ENCODE measurements around the gene ZNF614.
"Not testable (repeated sequence)": the region's sequence is repeated elsewhere in the genome, so short reads cannot be mapped to it uniquely, and the experiment has no call there.

ZNF614 gene

DNA sequence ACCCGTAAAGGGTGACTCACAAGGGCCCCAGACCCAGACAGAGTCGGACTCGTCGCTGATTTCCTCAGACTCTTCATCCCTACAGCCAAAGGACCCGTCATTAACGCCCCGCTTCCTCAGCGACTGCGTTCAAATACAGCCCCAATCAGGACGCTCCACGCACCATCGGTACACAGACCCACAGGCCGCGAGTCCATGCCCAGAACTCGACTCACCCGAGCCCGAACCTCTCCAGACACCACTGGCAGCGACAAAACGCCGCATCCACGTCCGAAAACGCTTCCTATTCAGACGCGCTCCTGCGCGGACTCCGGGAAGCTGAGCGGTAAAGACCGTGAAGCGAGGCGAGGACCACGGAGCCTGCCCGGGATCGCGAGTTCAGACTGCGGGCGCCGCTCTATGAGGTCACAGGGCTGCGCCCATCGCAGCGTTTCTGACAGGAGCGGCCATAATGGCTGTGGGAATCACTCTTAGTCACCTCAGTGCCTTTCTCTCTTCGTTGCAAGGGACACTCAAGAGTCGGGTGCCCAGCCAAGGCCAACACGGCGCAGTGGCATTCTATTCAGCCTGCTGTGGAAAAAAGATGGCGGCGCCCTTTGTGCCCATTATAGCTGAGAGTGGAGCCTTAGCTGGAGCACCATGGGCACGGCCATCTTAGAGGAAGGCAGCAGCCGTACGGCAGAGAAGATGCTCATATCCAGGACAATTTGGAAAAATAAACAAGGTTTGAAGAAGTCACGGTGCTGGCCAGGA lies at the start of gene ZNF614:
Gene ZNF614 (minus strand): TSS at position 353 of the 753 bp plus-strand sequence. CDS start 2,634 bp downstream, outside the sequence.
- peak; percentile 65 for DNase-seq (ENCODE audit: low read depth)

DNA sequence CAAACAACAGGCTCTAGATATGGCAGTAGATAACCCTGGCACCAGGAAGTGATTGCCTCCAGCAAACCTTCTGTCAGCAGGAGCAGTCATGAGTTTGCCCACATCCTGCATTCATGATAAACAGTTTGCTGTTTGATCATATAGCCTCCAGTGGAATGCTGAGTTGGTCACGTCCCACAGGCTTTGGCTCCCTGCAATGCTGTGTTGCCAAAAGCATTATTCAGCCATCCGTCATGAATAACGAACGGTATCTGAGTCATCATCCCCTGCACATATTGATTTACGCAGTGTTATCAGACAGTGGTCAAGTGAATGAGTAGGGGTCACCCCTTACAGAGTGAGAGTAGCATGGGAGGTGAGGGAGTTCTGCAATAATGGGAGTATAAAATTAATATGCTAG lies 42.3 kb upstream of the ZNF614 start:
- no peak for DNase-seq (ENCODE audit: low read depth)

DNA sequence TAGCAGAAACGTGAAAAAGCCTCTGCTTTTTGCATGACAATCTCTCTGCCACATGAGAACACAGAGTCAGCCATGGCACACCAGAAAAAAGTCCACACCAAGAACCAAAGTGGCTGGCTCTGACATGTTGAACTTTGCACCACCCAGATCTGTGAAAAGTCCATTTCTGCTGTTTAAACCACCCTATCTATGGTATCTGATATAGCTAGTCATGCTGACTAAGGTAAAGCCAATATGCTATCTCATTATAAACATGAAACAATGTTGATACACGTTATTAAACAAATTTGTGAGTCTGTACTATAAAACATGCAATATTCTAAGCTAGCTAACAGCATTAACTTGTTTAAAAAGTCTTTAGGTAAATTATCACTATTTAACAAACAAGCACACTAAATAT lies 41.5 kb upstream of the ZNF614 start:
- DNase-seq (ENCODE audit: low read depth) = no peak

DNA sequence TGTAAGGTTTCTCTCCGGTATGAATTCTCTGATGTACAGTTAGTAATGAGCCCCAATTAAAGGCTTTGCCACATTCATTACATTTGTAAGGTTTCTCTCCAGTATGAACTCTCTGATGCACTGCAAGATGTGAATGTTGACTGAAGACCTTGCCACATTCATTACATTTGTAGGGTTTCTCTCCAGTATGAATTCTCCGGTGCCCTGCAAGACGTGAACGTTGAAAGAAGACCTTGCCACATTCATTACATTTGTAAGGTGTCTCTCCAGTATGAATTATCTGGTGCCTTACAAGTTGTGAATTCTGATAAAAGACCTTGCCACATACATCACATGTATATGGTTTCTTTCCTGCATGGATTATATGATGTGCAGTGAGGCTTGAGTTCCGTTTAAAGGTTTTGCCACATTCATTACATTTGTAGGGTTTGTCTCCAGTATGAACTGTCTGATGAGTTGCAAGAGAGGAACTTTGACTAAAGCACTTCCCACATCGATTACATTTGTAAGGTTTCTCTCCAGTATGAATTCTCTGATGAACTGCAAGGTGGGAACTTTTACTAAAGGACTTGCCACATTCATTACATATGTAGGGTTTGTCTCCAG lies 38.2 kb upstream of the ZNF614 start:
- no peak for DNase-seq (ENCODE audit: low read depth)

DNA sequence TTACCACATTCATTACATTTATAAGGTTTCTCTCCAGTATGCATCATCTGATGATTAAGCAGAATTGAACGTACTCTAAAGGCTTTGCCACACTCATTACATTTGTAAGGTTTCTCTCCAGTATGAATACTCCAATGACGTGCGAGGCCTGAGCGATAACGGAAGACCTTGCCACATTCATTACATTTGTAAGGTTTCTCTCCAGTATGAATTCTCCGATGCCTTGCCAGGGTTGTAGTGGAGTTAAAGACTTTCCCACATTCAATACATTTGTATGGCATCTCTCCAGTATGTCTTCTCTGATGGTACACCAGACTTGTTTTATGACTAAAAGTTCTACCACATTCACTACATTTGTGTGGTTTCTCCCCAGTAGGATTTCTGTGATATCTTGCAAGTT lies 37.2 kb upstream of the ZNF614 start:
- DNase-seq (ENCODE audit: low read depth) = no peak

DNA sequence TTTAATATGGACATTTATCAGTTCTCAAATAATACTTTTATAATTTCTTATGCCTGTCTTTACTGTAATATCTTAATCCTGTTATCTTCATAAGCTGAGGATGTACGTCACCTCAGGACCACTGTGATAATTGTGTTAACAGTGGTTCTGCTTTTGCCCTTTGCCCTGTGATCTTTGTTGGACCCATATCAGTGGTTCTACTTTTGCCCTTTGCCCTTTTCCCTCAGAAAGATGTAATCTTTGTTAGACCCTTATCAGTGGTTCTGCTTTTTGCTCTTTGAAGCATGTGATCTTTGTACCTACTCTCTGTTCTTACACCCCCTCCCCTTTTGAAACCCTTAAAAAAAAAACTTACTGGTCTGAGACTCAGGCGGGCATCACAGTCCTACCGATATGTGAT lies 28.3 kb upstream of the ZNF614 start:
- DNase-seq (ENCODE audit: low read depth) = not testable (repeated sequence)

GRCh38 chr19:52051736-52052135 lies 23.6 kb upstream of the ZNF614 start:
- not testable (repeated sequence) for DNase-seq (ENCODE audit: low read depth)

DNA sequence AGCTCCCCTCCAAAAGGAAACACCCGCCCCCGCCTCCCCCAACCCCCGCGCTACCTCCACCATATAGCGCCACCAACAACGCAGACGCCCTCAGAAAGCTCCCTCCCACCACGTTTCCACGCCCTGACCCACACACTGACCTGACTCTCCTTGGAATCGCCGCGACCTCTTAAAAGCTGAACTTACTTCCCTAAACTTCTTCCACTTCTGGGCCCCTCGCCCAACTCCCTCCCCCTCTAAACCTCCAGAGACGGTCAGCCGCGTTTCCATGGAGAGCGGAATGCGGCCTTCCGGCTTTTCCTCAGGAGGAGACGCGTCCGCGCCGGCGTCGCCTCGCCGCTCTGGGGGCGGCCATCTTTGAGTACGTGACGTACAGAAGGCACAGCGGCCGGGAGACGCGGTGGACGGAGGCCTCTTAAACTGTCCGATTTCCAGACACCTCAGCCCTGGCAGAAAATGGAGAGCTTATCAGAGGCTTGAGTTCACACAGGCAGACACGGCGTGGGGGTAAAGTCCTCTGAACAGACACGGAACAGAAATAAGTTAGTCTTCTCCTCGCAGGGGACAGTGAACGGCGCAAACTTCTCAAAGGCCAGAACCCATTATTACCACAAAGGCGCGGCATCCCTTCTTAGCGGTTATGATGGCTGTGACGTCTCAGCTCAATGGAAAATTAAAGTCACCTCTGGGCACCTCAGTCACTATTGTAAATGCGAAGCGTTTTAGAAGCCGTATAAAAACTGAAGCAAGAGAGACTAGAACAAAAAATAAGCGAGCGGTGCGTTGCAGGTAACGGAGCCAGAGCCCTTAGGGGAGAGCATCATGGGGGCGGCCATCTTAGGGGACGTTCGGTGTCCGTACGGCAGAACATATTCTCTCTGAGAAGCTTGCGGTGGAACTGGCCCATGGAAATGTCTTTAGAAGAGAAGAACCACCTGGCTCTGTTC lies 20.6 kb upstream of the ZNF614 start, which contains the start of gene ZNF432:
Gene ZNF432 (minus strand): TSS at position 284 of the 947 bp plus-strand sequence. CDS start 1,970 bp downstream, outside the sequence.
- peak; percentile 66 for DNase-seq (ENCODE audit: low read depth)

DNA sequence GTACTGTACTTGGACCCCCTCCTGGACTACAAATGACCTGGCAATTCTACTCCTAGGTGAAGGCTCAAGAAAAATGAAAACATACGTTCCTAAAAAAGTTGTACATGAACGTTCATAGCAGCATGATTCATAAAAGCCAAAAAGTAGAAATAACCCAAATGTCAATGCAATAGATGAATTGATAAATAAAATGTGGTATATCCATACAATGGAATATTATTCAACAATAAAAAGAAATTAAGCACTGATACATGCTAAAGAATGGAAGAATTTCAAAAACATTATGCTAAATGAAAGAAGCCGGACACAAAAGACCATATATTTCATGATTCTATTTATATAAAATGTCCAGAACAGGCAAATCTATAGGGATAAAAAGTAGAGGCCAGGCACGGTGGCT lies 11.0 kb upstream of the ZNF614 start:
- no peak for DNase-seq (ENCODE audit: low read depth)

GRCh38 chr19:52034051-52034728 lies 6.0 kb upstream of the ZNF614 start:
- no peak for DNase-seq (ENCODE audit: low read depth)

DNA sequence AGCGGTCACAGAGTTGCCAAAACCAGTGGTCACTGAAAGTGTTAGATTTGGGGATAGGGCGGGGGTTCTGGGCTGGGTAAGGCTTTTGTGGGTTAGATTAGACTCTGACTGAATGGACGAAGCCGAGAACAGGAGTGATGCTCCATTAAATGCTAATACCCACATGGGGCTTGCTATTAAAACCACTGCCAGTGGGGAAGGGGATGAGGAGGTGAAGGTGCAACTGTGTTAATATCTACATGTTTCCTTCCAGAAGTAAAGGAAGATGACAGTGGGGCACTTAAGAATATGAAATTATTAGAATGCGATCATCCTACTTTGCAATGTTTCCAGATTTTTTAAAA lies 573 bp upstream of the ZNF614 start:
- no peak for DNase-seq (ENCODE audit: low read depth)

- not testable (repeated sequence) for DNase-seq (ENCODE audit: low read depth)
Measured at GRCh38 chr19:52026255-52026990, 1.8 kb downstream of the ZNF614 start.

DNA sequence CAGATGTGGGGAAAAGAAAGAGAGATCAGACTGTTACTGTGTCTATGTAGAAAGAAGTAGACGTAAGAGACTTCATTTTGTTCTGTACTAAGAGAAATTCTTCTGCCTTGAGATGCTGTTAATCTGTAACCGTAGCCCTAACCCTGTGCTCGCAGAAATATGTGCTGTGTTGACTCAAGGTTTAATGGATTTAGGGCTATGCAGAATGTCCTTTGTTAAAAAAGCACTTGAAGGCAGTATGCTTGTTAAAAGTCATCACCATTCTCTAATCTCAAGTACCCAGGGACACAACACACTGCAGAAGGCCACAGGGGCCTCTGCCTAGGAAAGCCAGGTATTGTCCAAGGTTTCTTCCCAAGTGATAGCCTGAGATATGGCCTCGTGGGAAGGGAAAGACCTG lies 3.7 kb downstream of the ZNF614 start:
- not testable (repeated sequence) for DNase-seq (ENCODE audit: low read depth)

DNA sequence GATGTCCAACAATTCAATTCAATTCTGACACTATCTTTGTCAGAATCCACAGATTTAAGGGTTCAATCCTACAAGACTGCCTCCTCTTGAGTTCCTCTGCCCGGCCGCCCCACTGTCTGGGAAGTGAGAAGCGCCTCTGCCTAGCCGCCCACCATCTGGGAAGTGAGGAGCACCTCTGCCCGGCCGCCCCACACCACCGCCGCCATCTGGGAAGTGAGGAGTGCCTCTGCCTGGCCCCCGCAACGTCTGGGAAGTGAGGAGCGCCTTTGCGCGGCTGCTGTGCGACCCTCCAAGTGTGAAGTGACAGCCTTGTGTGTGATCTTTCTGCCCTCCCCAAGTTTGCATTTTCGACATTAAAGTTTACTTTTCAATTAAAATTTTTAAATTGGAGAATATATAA lies 6.0 kb downstream of the ZNF614 start:
- DNase-seq (ENCODE audit: low read depth) = no peak

DNA sequence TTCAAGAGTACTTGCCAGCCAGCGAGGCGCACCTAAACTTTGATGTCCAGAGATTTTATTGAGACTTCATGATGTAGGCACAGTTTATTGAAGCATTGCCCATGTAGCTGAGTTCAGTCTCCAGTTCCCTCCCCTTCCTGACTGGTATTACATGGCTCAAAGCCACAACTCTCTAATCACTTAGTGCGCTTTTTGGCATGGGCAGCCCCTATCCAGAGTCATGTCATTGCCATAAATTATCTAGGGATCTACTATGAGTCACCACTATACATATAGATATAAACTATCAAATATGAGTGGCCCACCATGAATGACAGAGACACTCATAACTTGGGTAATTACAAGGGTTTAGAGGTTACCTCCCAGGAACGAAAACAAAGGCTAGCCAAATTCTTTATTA lies 7.7 kb downstream of the ZNF614 start:
- DNase-seq (ENCODE audit: low read depth) = no peak

DNA sequence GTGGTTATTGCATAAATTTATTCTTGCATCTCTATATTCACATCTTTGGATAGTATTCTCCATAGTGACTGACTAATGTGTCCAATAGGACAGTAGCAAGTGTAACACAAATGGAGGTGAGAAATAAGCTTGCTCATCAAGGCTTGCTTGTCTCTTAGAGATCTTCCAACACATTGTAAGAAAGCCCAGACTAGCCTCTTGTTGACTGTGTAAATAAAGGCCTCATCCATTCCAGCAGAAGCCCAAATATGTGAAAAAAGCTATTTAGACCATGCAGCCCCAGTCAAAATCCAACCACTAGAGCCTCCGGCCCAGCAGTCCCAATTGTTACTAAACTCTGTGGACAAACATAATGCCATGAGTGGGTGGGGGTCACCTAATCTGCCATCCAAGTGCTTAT lies 17.5 kb downstream of the ZNF614 start:
- DNase-seq (ENCODE audit: low read depth) = no peak

DNA sequence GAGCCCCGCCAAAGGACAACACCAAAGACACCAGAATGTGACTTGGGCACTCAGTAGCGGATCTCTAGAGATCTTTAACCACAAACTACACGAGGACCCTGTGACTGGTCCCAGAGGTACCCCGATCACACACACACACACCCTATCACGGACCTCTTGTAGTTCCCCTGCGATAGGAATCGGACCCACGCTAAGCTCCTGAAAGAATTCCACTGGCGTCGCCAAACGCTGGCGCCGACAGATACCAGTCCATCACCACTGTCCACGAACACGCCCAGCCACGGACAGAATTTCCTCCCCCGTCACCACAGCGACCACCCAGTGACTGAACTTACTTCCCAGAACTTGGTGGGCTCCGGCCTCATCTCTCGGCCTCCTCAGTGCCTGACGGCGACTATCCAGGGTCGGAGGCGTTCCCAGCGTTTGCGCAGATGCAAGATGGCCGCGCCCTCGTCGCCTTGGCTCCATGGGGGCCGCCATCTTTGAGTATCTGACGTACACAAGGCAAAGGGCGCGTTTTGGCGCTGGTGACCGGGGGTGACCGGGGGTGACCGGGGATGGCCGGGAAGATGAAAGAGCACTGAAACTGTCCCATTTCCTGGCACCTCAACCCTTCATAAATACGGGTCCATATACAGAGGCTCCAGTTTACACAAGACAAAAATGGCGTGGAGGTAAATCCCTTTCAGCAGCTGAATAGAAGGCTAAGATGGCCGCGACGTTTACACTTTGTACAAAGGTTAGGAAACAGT lies 20.2 kb downstream of the ZNF614 start, which contains the start of gene ZNF615:
Gene ZNF615 (minus strand): TSS at position 406 of the 752 bp plus-strand sequence. CDS start 4,500 bp downstream, outside the sequence.
- peak; percentile 78 for DNase-seq (ENCODE audit: low read depth)

DNA sequence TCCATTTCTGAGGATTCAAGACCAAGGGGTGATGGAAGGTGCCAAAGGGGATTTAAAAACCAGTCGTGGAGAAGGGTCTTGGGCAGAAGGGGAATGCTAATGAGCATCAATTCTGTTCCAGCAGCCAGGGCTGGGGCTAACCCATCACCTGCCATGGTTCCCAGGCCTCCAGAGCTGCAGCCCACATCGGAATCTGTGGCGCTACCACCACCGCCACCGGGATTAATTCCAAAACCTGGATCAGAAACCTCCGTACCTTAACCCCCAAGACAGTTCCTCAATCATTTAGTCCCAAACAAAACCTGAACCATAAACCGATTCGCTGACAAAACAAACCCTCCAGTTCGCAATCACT lies 20.8 kb downstream of the ZNF614 start:
- DNase-seq (ENCODE audit: low read depth) = no peak

DNA sequence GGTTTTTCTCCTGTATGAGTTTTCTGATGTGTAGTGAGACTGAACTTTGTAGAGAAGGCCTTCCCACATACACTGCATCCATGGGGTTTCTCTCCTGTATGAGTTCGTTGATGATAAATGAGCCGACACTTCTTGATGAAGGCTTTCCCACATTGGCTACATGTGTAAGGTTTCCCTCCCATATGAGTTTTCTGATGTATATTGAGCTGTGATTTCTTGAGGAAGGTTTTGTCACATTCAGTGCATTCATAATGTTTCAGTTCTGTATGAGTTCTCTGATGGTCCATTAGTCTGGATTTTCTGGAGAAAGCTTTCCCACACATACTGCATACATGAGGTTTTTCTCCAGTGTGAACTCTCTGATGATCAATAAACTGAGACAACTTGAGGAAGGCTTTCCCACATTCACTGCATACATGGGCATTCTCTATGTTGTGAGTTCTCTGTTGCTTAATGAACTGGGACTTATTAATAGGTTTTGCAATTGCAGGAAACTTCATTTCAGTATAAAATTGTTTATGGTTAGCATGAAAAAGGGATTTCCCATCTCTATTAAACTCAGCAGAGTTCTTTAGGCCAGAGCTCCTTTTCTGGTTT lies 34.0 kb downstream of the ZNF614 start:
- no peak for DNase-seq (ENCODE audit: low read depth)

- DNase-seq (ENCODE audit: low read depth) = no peak
Measured at GRCh38 chr19:51993422-51993821, 34.8 kb downstream of the ZNF614 start.
